ENCODE measurements around the gene PDE3B.
"Not testable (repeated sequence)": the region's sequence is repeated elsewhere in the genome, so short reads cannot be mapped to it uniquely, and the experiment has no call there.

The PDE3B gene

GRCh38 chr11:14766585-14766984 is 123.0 kb downstream of the PDE3B start:
- no peak overlapping the region for H3K4me3 ChIP-seq (ENCODE audit: low read length)
- DNase-seq (ENCODE audit: low read depth), result no peak
- TF ChIP-seq CTCF (conservative IDR thresholded peaks at IDR 0.05; ENCODE audit: low read depth, low read length), result no peak

GRCh38 chr11:14768526-14769188 is 125.1 kb downstream of the PDE3B start:
- DNase-seq (ENCODE audit: low read depth), result no peak
- no peak for TF ChIP-seq CTCF (conservative IDR thresholded peaks at IDR 0.05; ENCODE audit: low read depth, low read length)
- H3K4me3 ChIP-seq (ENCODE audit: low read length), result no peak overlapping the region

- H3K4me3 ChIP-seq (ENCODE audit: low read length), result no peak overlapping the region
- TF ChIP-seq CTCF (conservative IDR thresholded peaks at IDR 0.05; ENCODE audit: low read depth, low read length), result peak; percentile 46
- DNase-seq (ENCODE audit: low read depth), result no peak
Observed at GRCh38 chr11:14773755-14774154, 130.2 kb downstream of the PDE3B start.

GRCh38 chr11:14774721-14775120 is 131.1 kb downstream of the PDE3B start:
- no peak overlapping the region for H3K4me3 ChIP-seq (ENCODE audit: low read length)
- no peak for TF ChIP-seq CTCF (conservative IDR thresholded peaks at IDR 0.05; ENCODE audit: low read depth, low read length)
- DNase-seq (ENCODE audit: low read depth), result no peak

GRCh38 chr11:14775897-14776296 is 132.3 kb downstream of the PDE3B start:
- DNase-seq (ENCODE audit: low read depth), result no peak
- no peak overlapping the region for H3K4me3 ChIP-seq (ENCODE audit: low read length)
- TF ChIP-seq CTCF (conservative IDR thresholded peaks at IDR 0.05; ENCODE audit: low read depth, low read length), result no peak

GRCh38 chr11:14778460-14778859 is 134.9 kb downstream of the PDE3B start:
- H3K4me3 ChIP-seq (ENCODE audit: low read length); DNase-seq (ENCODE audit: low read depth): not testable (repeated sequence)

GRCh38 chr11:14783788-14784187 is 140.2 kb downstream of the PDE3B start:
- no peak for DNase-seq (ENCODE audit: low read depth)
- H3K4me3 ChIP-seq (ENCODE audit: low read length), result no peak overlapping the region
- TF ChIP-seq CTCF (conservative IDR thresholded peaks at IDR 0.05; ENCODE audit: low read depth, low read length), result no peak

Measured in retinal pigment epithelial cell (primary cell).